SH-SY5Y (cell line): Measurements from ENCODE around the gene UMPS.

Experiments used
- GATA2 ChIP-seq: IDR thresholded peaks from 2 replicates; pipeline ENCODE4 v1.6.1; 2011; ENCODE audit warnings: mild to moderate bottlenecking, low read depth, low read length
- GATA3 ChIP-seq: IDR thresholded peaks from 2 replicates; pipeline ENCODE4 v1.6.1; 2011; ENCODE audit warnings: low read depth, mild to moderate bottlenecking, low read length, moderate library complexity

DNA sequence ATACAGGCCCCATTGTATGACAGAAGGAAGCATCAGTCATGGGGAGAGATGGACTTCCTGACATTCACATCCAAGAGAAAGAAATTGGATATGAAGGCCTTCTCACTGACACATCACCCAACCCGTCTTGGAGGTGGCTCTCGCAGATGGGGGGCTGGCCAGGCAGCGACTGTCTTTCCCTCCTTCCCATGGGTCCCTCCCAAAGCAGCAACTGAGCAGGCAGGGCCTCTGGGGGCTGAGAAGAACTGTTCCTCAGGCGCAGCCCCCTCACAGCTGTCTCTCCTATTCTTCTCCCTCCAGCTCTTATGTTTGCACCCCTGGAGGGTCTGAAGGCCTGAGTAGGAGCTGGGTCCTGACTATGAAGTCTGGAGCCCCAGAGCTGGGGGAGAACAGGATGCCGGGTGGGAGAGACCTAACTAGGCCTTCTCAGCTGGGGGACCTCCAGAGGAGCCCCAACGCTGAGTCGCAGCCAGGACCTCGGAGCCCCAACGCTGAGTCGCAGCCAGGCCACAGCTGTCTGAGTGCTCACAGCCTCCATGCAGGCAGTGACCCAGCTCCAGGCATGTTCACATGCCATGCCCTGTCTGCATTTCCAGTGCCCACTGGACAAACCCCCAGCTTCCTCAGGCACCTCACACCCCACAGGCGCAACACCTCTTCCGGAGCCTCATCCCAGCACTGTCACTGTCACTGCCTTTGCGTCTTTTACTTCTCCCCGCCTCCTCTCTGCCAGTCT, 29.6 kb downstream of the UMPS start:
- TF ChIP-seq GATA2 (no peak), GATA3 (no peak)
